H7 (cell line): ENCODE data around the gene SERPINA10. TPM values are rescaled to one million over a fixed set of nuclear protein-coding genes. Genes with fewer than 3 reads are reported as not detected.
"Not testable (repeated sequence)": the region's sequence is repeated elsewhere in the genome, so short reads cannot be mapped to it uniquely, and the experiment has no call there.

Experiments used
- DNase-seq: peaks from one replicate; pipeline ENCODE4 v3.0.0; 2012
- H3K27me3 ChIP-seq: 2 replicates; pipeline ENCODE4 v1.6.0; 2011; ENCODE audit warnings: mild to moderate bottlenecking, low read length; ENCODE audit not compliant: control insufficient read depth, insufficient read depth
- H3K36me3 ChIP-seq: replicated peaks from 2 replicates; pipeline ENCODE4 v1.5.1; 2011; ENCODE audit warnings: low read length; ENCODE audit not compliant: control insufficient read depth, insufficient read depth
- H3K4me3 ChIP-seq: 2 replicates; pipeline ENCODE4 v1.5.1; 2011; ENCODE audit warnings: low read depth, mild to moderate bottlenecking, control low read depth, low read length, moderate library complexity; ENCODE audit not compliant: insufficient read depth
- total RNA-seq: library from RNA; depleted of rRNA; stranded (reverse); fragments of >200 nt; shearing (Covaris generic); gene quantifications from 2 replicates; pipeline ENCODE4 v1.2.3, GENCODE V29; 2014; rRNA removed

SERPINA10 gene
- total RNA-seq, 1 experiment from 2014 or later, result not detected

- H3K4me3 ChIP-seq, result no peak overlapping the region
- no peaks in the 10 kb centered on the region for H3K36me3 ChIP-seq
- DNase-seq, result no peak
- H3K27me3 ChIP-seq, result no peaks in the 10 kb centered on the region
These were observed 14.3 kb downstream of the SERPINA10 start for GRCh38 chr14:94278731-94279130.

GRCh38 chr14:94276898-94277561 lies 16.0 kb downstream of the SERPINA10 start:
- DNase-seq, H3K4me3 ChIP-seq, H3K27me3 ChIP-seq, H3K36me3 ChIP-seq: not testable (repeated sequence)

- H3K4me3 ChIP-seq, result no peak overlapping the region
- DNase-seq, result no peak
These were observed 23.9 kb downstream of the SERPINA10 start for GRCh38 chr14:94269156-94269555.

GRCh38 chr14:94268582-94268981 lies 24.5 kb downstream of the SERPINA10 start:
- H3K4me3 ChIP-seq, H3K36me3 ChIP-seq, DNase-seq, H3K27me3 ChIP-seq: not testable (repeated sequence)

More at GRCh38 chr14:94269156-94269555, 23.9 kb downstream of the SERPINA10 start:
- H3K27me3 ChIP-seq, result no peaks in the 10 kb centered on the region
- no peaks in the 10 kb centered on the region for H3K36me3 ChIP-seq

GRCh38 chr14:94267352-94267751 lies 25.7 kb downstream of the SERPINA10 start:
- Histone ChIP-seq H3K36me3 (no peaks in the 10 kb centered on the region), H3K27me3 (no peaks in the 10 kb centered on the region), H3K4me3 (no peak overlapping the region)
- no peak for DNase-seq

- H3K4me3 ChIP-seq, DNase-seq, H3K27me3 ChIP-seq, H3K36me3 ChIP-seq: not testable (repeated sequence)
These were observed 28.9 kb downstream of the SERPINA10 start for GRCh38 chr14:94264195-94264594.

GRCh38 chr14:94244182-94244581 lies 48.9 kb downstream of the SERPINA10 start:
- no peak overlapping the region for H3K4me3 ChIP-seq
- H3K36me3 ChIP-seq, result no peaks in the 10 kb centered on the region
- DNase-seq, result no peak
- H3K27me3 ChIP-seq, result no peaks in the 10 kb centered on the region

- no peak for DNase-seq
- H3K27me3 ChIP-seq, result no peaks in the 10 kb centered on the region
- H3K36me3 ChIP-seq, result no peaks in the 10 kb centered on the region
- no peak overlapping the region for H3K4me3 ChIP-seq
These were observed 53.7 kb downstream of the SERPINA10 start for GRCh38 chr14:94239406-94239805.

GRCh38 chr14:94237983-94238382 lies 55.1 kb downstream of the SERPINA10 start:
- no peak for DNase-seq
- H3K4me3 ChIP-seq, result no peak overlapping the region
- no peaks in the 10 kb centered on the region for H3K27me3 ChIP-seq
- H3K36me3 ChIP-seq, result no peaks in the 10 kb centered on the region

GRCh38 chr14:94237046-94237445 lies 56.0 kb downstream of the SERPINA10 start:
- DNase-seq, result no peak
- Histone ChIP-seq H3K4me3 (no peak overlapping the region), H3K27me3 (no peaks in the 10 kb centered on the region), H3K36me3 (no peaks in the 10 kb centered on the region)

Other genes with a start within 250 kb of the SERPINA10 start
- 198 and 211 TPM in 2 replicates for gene DDX24, start 212.1 kb downstream of the SERPINA10 start, total RNA-seq
- gene IFI27L1, start 212.0 kb downstream of the SERPINA10 start, total RNA-seq, result 14.3 and 16.4 TPM in 2 replicates
- gene IFI27, start 182.5 kb downstream of the SERPINA10 start, total RNA-seq, result 0.62 TPM in 1 of 2 replicates, not detected in the other
- 25.6 and 26.3 TPM in 2 replicates for gene IFI27L2, start 163.7 kb downstream of the SERPINA10 start, total RNA-seq
- gene PPP4R4, start 118.9 kb downstream of the SERPINA10 start, total RNA-seq, result 2.3 and 3.0 TPM in 2 replicates
- gene SERPINA6, start 30.1 kb upstream of the SERPINA10 start, total RNA-seq, result not detected in 2 replicates
- not detected in 2 replicates for gene SERPINA2, start 73.4 kb upstream of the SERPINA10 start, total RNA-seq
- 0.18 TPM in 1 of 2 replicates, not detected in the other for gene SERPINA1, start 95.3 kb upstream of the SERPINA10 start, total RNA-seq
- gene SERPINA11, start 159.5 kb upstream of the SERPINA10 start, total RNA-seq, result 0.26 and 0.28 TPM in 2 replicates
- not detected in 2 replicates for gene SERPINA9, start 182.9 kb upstream of the SERPINA10 start, total RNA-seq
- gene SERPINA12, start 216.2 kb upstream of the SERPINA10 start, total RNA-seq, result not detected in 2 replicates